ENCODE data around the gene AQP2.

AQP2 gene

DNA sequence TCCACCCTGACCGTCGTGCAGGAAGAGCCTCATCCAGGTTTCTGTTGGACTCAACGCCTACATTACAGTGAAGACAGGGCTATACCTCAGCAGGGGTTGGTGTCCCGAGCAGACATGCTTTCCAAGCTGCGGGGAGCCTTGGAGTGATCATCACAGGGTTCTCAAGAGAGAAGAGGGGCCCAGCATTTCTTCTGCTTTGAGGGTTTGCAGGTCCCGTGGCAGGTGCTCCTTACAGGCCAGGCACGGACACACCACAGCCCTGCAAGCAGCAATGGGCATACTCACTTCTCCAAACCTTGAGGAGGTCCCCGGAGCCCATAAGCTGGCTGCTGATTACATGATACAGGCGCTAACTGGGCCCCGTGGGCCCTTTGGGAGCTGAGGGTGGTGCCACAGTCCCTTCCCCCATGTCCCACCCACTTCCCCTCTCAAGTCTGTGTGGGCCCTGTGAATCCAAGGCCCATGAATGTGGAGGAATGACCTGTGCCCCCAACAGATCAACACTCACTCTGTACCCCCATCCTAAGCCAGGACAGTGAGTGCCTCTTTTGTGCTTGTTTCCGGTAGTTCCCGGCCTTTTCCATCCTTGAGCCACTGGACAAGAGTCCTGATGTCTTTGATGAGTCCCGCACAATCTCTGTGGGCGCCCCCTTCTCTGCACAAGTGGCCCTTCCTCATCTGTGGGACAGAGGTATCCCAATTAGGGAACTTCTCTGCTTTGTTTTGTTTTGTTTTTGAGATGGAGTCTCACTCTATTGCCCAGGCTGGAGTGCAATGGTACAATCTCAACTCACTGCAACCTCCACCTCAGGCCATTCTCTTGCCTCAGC is 1.1 kb downstream of the AQP2 start:
- TF ChIP-seq GATA3 (IDR thresholded peaks at IDR 0.05; ENCODE audit: low read depth, low read length) = no peak

DNA sequence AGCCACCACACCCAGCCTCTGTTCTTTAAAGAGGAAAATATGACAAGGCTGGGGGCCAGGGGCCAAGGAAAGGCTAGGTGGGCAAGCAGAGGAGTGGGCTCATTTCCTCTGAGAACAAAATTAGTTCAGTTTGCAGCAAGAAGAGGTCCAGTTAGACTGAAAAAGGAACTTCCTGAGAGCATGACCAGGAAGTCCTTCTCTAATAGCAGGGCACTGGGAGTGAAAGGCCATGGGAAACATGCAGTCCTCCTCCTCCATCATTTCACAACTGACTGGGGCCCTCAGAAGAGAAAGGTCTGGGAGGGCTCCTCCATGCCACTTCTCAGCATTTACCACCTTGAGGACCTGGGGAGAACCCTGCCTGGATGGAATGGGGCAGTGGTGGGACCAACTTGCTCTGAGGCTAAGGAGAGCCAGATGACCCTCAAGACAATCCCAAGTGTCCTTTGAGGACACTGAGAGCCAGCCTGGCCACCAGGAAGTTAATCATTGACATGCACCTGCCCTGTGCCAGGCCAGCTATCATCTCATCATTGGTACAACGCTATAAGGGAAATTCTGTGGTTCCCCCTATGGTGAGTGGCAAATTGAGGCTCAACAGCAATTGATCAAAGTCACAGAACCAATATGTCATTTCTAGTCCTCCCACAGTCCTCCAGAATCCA is 2.0 kb downstream of the AQP2 start:
- TF ChIP-seq GATA2 (IDR thresholded peaks at IDR 0.05; ENCODE audit: low read depth, low read length) = no peak
- no peak for TF ChIP-seq GATA3 (IDR thresholded peaks at IDR 0.05; ENCODE audit: low read depth, low read length)

DNA sequence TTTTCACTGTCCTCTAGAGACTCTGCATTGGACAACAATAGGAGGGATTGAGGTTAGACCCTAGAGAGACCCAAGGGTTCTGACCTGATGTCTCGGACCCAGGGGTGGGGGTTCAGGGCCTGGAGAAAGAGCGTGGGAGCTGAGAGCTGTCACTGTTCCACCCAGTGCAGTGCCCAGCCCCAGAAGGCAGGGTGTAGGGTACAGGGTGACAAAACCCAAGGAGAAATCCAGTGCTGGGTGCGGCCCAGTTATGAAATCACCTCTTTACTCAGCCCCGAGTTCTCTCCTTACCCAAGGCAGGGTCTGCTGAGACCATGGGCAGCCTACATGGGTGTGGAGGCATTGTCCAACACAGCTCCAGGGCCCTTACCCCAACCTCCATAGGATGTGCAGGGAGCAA is 2.6 kb downstream of the AQP2 start:
- TF ChIP-seq GATA2 (IDR thresholded peaks at IDR 0.05; ENCODE audit: low read depth, low read length) (no peak), GATA3 (IDR thresholded peaks at IDR 0.05; ENCODE audit: low read depth, low read length) (no peak)

DNA sequence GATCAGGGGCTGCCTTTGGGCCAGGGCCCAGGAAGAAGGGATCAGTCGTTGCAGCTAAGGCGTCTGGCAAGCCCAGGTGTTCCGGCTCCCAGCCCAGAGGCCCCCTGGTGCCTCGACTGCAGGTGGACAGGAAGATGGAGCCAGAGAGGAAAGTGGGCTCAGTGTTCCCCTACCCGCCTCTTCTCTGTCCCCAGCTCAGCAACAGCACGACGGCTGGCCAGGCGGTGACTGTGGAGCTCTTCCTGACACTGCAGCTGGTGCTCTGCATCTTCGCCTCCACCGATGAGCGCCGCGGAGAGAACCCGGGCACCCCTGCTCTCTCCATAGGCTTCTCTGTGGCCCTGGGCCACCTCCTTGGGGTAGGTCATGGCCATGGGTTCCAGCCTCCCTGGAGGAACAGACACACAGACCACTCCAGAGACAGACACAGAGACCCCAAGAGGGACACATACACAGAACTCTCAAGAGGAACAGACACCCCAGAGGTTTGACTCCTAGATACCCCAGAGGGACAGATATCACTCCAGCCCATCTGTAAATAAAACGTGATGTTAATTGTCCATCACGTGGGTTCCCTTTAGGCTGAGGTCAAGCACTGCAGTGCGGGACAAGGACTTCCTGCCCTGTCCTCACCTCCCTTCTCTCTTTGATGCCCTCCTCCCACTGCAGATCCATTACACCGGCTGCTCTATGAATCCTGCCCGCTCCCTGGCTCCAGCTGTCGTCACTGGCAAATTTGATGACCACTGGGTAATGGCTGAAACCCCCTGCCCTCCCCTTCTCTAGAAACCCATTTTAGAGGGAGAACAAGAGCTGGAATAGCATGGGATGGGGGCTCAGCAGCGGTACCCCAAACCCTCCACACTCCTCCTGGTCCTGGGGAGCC is 3.7 kb downstream of the AQP2 start:
- no peak for TF ChIP-seq GATA2 (IDR thresholded peaks at IDR 0.05; ENCODE audit: low read depth, low read length)
- TF ChIP-seq GATA3 (IDR thresholded peaks at IDR 0.05; ENCODE audit: low read depth, low read length) = no peak

DNA sequence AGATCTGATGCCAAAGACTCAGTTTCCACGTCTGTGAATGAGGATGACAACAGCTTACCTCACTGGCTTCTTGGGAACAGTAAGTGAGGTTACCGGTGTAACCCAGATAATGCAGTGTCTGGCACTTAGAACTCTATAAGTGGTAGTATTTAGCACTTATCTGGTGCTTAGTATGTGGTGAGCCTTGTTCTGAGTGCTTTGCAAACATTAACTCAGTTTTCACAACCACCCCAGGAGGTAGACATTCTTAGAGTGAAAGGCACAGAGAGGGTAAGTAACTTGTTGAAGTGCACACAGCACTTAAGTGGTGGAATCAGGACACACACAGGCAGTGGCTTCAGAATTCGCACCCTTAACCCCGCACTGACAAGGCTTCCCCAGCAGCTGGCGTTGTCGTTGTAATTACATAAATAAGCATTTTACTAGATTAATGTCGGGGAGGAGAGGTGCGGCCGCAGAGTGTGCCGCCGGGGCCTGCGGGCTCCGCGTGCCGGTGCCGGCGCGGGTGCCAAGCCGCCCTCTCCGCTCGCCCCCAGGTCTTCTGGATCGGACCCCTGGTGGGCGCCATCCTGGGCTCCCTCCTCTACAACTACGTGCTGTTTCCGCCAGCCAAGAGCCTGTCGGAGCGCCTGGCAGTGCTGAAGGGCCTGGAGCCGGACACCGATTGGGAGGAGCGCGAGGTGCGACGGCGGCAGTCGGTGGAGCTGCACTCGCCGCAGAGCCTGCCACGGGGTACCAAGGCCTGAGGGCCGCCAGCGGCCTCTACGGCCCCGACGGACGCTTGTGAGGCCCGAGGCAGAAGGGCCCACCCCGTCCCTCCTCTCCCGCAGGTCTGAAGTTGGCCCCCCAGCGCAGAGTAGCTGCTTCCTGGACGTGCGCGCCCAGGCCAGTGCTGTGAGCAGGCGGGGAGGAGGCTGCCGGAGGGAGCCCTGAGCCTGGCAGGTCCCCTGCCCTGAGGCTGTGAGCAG is 4.6 kb downstream of the AQP2 start:
- TF ChIP-seq GATA3 (IDR thresholded peaks at IDR 0.05; ENCODE audit: low read depth, low read length) (no peak), GATA2 (IDR thresholded peaks at IDR 0.05; ENCODE audit: low read depth, low read length) (no peak)

DNA sequence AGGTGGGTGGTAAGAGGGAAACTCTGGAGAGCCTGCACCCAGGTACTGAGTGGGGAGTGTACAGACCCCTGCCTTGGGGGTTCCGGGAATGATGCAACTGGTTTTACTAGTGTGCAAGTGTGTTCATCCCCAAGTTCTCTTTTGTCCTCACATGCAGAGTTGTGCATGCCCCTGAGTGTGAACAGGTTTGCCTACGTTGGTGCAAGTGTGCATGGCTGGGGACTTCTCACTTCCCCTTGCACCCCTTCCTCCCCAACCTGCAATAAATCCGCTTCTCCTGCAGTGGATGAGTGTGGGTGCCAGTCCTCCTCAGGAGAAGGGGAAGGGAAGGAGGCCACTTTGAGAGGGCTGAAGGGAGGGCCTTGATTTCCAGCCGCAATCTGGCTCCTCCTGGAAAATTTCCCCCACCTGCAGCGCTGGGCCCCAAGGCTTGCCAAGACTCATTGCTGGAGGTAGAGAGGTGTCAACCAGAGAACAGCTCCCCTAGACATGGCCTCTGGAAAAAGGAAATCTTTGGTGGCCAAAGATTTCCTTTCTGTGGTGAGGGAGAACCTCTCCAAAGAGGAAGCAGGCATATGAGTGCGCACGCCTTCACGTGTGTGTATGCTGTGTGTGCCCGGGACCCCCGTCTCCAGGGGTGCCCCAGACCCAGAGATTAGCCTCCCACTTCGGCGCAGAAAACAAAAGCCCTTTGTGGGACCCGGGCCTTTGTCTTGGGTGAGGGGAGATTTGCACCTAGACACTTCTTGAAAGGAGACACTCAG is 5.5 kb downstream of the AQP2 start:
- no peak for TF ChIP-seq GATA3 (IDR thresholded peaks at IDR 0.05; ENCODE audit: low read depth, low read length)
- no peak for TF ChIP-seq GATA2 (IDR thresholded peaks at IDR 0.05; ENCODE audit: low read depth, low read length)

DNA sequence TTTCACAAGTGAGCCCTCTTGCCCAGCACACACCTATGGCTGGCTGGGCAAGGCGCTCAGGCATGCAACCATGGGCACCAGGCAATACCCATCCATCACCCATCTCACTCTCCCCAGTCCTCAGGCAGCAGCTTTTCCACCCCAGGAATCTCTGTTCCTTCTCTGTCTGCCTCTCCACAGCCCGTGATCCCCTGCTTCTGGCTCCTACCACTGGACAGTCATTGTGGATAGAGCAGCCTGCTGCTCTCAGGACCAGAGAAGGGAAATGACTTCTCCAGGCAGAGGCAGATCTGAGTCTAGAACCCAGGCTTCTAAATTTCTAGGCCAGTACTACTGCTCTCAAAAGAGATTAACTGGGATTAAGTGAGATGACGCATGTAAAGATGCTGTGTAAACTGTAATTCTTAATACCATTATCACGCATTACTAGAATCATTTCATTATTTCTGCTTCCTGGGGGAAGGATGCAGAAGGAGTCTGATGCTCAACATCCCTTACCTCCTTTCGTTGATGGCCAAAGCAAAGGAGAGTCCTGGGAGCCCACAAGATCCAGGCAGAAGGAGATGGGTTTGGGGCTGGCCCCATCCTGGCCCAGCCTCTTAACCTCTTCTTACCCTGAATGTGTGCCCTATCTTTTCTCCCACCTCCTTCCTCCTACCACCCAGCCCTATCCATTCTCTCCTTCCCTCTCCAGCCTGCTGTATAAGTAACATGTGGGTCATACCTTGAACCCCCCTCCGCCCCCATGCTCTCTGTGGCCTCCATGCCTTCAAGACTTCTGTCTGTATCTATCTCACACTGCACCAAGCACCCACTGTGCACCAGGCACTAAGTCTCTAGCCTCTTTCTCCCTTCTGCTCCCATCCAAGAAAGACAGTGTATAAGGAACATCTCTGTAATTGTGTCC is 6.4 kb downstream of the AQP2 start:
- no peak for TF ChIP-seq GATA2 (IDR thresholded peaks at IDR 0.05; ENCODE audit: low read depth, low read length)

DNA sequence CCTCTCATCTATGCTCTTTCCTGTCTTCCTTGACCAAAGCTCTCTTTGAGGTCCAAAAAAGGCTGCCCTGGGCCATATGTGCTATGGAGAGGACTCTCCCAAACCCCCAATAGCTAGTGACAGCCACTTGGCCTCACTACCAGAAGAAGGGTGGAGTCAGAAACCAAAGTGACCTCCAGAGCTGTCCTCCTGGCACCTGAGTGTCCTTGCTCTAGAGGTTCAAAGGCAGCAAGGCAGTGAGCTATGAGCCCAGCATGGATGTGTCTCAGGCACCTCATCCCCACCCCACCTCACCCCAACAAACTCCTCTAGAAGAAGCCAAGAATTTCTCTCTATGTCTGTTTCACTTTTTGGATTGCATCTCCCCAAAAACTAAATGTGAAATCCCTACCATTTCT is 7.0 kb downstream of the AQP2 start:
- TF ChIP-seq GATA3 (IDR thresholded peaks at IDR 0.05; ENCODE audit: low read depth, low read length) (no peak), GATA2 (IDR thresholded peaks at IDR 0.05; ENCODE audit: low read depth, low read length) (no peak)

DNA sequence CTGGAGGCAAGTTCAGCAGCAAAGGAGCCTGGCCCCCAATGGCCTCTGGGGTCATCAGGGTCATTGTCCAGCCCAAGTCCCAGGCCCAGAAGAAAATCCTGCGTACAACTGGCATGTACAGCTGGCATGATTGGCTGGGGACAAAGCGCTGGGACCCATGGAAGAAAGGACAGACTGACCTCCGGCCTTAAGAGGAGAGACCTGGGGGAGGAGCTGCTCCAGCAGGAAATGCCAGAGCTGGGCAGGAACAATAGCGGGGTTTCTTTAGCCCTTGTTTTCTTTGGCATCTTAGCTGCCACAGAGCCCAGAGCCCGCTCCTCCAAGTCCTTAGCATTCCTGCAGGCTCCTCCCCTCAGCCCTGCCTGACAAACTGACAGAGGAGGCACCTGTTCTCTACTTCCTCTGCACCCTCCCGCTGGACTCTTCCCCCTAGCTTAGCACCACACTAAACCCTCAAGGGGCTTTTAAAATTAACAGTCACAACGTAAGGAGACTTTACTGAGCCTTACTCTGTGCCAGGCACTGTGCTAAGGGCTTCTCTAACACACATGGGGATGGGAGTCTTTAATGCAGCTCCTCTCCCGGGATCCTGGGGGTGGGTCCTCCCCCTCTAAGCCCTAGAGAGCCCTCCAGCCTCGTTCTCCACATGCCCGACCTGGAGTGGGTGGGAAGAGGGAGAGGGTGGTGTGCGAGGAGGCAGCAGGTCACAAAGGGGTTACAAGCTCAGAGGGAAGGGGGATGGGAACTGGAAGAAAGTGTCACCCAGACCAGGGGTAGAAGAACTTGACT is 9.3 kb downstream of the AQP2 start:
- no peak for TF ChIP-seq GATA3 (IDR thresholded peaks at IDR 0.05; ENCODE audit: low read depth, low read length)
- no peak for TF ChIP-seq GATA2 (IDR thresholded peaks at IDR 0.05; ENCODE audit: low read depth, low read length)

DNA sequence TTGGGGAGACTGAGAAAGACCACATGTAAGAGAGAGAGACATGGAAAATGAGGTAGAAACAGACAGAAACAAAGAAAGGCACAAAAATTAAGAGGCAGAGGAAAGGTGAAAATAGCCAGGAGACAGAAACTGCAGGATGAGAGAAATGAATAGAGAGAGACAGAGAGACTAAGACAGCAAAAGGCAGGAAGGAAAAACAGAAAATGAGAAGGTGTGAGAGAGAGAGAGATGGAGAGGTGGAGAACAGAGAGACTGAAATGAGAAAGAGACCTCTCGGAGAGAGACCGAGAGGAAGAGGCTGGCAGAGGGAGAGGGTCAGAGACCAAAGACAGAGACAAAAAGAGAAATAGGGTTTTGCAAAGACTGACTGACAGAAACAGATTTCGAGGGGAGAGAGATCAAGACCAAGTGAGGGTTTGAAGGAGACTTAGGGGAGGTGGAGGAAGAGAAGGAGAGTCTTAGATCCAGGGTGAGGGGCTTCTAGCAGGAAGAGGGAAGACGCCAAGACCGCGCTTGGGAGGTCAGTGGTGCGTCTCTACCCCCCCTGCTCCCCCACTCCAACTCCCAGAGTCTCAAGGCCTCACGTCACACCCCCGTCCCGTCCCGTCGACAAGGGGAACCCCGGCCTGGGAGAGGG is 10.1 kb downstream of the AQP2 start:
- TF ChIP-seq GATA3 (IDR thresholded peaks at IDR 0.05; ENCODE audit: low read depth, low read length) (no peak), GATA2 (IDR thresholded peaks at IDR 0.05; ENCODE audit: low read depth, low read length) (no peak)
